ENCODE results near the gene RNF213. TPM values are rescaled to one million over a fixed set of nuclear protein-coding genes. Genes with fewer than 3 reads are reported as not detected.
A peak's percentile ranks its signal among the peaks of the same experiment; 100 is the strongest.

RNF213 gene
- total RNA-seq, 1 donor from 2014 or later = 59.8 TPM

DNA sequence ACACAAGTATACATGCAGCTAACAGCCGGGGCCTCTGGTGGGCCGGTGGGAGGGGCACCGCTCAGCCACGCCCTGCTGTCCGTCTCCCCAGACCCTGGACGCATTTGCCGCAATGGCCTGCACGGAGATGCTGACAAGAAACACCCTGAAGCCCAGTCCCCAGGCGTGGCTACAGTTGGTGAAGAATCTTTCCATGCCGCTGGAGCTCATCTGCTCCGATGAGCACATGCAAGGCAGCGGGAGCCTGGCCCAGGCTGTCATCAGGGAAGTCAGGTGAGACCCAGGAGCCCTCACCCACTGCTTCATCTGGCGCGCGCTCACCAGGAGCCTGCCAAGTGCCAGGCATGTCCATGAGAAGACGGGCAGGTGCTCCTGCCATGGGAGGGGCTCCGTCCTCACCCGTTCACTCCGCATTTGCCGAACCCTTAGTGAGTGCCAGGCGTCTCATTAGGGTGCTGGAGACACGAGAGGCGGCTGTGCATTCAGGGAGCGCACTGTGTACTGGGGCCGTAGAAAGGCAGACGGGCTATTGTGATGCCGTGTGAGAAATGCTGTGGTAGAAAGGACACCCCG is 103.0 kb downstream of the RNF213 start:
- ATAC-seq (no peak), DNase-seq (ENCODE audit: low spot score) (no peak)

DNA sequence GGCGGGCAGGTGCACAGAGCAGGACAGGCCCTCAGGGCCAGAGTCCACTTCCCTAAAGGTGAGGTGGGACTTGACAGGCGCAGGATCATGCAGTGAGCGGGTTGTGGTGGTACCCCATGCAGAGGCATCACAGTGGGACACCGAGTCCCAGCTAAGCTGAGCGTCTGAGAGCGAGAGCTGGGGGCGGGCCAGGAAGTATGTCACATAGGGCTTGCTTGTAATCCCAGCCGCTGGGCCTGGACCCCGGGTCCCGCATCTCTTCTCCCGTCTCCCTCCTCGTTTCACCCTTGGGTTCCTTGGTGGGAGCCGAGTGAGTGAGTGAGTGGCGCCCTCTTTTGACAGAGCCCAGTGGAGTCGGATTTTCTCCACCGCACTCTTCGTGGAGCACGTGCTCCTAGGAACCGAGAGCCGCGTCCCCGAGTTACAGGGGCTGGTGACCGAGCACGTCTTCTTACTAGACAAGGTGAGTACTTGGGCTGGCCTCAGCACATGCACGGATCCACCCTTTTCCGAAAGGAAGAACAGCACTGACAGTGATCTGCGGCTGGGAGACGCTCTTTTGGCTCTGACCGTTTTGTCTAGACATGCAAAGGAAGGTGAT is 103.5 kb downstream of the RNF213 start:
- no peak for DNase-seq (ENCODE audit: low spot score)

DNA sequence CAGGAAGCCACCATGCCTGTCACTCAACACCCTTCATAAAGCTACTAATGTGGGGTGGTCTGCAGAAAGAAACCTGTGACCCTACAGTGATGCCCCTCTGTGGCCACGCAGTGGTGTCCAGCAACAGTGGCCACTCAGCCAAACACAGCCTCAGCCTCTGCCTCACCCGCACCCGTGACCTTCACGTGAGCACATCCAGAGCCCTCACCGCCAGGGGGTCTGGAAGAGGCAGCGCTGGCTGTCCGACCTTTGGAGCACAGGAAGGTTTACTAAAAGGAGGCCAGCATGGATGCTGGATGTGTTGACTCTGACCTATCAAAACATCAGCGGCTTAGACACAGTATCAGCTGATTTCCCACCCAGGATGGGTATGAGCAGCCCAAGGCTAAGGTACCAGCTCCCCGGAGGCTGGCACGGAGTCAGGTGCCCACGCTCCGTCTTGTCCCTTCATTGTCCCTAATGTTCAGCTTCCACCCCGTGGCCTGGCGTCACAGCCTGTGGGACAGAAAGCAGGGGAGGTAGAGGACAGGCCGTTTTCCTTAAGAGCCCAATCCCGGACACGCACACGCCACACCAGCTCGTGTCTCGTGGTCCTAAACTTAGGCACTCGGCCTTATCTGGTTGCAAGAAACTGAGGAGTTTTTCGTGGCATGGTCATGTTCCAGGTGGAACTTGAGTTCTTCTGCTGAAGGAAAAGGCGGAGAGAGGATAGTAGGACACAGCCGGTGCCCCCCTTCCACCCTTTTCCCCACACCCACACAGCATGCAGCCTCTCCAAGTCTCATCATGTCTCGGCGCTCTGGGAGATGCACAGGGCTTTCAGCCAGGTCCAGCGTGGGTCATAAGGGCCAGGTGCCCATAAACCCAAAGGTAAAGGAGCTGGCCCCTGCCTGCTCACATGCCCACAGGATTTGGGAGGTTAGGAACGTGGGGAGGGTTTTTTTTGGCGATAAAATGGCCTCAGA is 104.6 kb downstream of the RNF213 start:
- DNase-seq (ENCODE audit: low spot score) (no peak), ATAC-seq (no peak)

More for the DNA sequence above, 103.5 kb downstream of the RNF213 start:
- ATAC-seq = peak; percentile 21

DNA sequence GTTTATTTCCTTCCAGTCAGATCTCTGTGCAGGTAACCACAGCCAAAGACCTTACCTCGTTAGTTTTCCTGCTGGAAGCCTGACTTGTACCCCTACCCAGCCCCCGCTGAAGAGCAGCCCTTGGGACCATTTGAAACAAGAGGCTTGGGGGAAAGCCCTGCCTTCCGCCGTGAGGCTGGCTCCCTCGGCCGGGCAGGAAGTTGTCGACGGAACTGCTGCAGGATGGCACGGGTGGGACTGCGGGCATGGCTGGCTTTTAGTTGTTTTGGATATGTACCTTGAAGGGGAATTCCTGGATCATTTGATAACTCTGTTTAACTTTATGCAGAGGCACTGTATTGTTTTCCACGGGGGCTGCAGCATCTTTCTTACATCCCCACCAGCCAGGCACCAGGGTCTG is 105.3 kb downstream of the RNF213 start:
- ATAC-seq (no peak), DNase-seq (ENCODE audit: low spot score) (no peak)

DNA sequence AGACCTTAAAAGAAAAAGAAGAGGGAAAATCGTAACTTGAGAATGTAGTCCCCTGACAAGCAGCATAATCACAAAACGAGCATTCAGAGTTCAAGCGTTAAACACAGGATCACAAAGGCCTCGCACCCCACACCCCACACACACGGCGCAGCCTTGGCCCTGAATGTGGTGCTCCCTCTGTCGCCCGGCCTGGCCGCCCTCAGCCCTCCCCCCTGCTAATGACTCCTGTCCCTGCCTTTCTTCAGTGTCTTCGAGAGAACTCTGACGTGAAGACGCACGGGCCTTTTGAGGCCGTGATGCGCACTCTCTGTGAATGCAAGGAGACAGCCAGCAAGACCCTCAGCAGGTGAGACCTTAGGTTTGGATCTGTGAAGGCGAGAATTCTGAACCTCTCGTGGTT is 106.9 kb downstream of the RNF213 start:
- ATAC-seq = no peak

DNA sequence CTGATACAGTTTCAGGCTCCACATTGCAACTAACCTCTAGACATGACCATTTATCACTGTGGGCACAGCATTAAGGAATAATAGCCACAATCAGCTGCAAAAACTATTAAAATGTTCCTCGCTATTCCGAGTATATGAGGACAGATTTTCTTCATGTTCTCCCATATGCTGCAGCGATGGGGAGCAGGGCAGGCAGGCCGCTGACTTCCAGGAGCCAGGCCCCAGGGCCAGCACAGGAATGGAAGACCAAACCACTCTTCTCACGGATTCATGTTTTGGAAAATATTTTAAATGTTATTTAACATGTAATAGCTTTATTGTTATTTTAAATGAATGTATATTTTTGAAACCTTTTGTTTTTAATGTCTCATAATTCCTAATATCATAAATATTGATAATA is 110.5 kb downstream of the RNF213 start:
- no peak for ATAC-seq
- DNase-seq (ENCODE audit: low spot score) = no peak

More for the DNA sequence above, 106.9 kb downstream of the RNF213 start:
- no peak for DNase-seq (ENCODE audit: low spot score)

DNA sequence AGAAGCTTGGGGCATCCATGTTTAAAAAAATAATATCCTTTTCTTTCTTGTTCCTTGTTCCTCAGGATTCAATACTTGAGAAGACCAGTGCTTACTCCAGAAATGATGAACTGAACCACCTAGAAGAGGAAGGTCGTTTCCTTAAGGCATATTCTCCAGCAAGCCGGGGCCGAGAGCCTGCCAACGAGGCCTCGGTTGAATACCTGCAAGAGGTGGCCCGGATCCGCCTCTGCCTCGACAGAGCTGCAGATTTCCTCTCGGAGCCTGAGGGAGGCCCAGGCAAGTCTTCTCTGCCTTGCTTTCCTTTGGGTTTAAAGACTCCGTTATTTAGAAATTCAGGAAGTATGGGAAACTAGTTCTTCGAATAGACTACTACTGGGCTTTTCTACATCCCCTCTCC is 111.8 kb downstream of the RNF213 start:
- no peak for DNase-seq (ENCODE audit: low spot score)

DNA sequence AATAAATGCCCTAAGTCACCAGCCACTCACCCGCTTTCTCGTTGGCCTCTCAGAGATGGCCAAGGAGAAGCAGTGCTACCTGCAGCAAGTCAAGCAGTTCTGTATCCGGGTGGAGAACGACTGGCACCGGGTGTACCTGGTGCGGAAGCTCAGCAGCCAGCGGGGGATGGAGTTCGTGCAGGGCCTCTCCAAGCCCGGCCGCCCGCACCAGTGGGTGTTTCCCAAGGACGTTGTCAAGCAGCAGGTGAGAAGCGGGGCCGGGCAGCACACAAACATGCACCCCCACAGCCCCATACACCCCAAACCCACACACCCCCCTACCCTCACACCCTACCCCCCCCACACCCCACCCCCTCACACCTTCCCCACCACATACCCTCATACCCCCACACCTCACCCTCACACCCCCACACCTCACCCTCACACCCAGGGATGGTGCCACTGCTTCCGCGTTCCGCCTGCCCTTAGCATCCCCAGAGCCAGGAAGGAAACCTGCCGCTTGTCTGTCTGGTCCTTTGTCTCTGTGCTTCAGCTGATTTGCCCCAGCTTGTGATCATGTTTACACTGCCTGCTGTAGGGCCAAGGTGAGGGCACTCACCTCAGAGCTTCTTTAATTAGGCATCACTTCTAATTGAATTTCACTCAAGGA is 112.4 kb downstream of the RNF213 start:
- DNase-seq (ENCODE audit: low spot score) (no peak), ATAC-seq (no peak)

More for the DNA sequence above, 111.8 kb downstream of the RNF213 start:
- no peak for ATAC-seq

DNA sequence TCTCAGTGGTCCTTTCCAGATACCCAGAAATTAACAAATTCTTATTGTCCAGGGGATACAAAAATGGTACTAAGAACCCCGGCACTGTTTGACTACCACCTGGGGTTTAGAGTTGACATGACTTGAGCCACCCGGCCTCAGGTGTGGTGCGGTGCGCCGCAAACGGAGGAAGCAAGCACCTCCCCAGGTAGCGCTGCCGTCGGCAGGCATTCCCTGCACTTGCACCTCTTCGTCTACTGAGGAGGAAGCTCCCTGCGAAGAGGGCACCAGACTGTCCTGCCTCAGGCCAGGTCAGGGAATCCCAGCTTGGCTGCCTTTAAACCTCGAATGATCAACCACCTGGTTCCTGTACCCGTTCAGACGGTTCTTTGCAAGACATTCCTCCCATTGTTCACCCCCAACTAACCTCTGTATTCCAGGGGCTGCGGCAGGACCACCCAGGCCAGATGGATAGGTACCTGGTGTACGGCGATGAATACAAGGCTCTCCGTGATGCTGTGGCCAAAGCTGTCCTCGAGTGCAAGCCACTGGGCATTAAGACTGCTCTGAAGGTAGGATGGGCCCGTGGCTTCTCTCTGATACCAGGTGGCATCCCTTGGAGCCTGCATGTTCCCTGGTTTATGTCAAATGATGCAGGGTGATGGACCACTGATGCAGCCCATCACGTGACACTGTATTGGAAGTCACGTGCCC is 113.5 kb downstream of the RNF213 start:
- no peak for ATAC-seq
- DNase-seq (ENCODE audit: low spot score) = no peak

DNA sequence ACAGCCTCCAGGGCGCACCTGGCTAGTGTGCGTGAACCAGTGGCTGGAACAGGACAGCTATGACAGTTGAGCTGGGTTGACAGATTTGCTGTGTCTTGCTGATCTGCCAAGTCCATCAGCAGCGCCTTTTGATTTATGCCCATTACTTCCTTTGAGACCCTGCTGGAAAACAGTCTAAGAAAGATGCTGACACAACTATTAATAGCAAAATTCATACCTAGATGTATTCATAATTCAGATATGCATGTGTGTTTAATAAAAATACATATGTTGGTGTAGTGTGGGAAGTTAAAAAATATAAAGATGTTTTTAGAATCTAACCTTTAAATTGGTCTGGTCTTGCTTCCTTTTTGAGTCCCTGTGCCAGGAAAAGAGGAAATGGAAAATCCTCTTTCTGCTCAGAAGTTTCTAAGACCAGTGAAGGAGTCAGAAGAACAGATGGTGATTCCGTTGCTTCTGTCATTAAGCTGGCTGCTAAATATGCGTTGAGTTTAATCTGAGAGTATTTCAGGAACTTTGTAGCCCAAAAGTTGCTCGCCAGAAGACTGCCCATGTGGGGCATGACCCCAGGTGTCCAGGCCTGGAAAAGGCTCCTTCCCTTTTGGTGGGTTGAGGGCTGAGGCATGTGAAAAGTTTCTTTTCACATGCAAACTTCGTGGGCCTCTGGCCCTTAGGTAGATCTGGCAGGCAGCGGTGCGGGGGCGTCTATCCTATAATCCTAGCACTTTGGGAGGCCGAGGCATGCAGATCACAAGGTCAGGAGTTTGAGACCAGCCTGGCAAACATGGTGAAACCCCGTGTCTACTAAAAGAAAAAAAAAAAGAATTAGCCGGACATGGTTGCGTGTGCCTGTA is 114.3 kb downstream of the RNF213 start:
- ATAC-seq = no peak
- no peak for DNase-seq (ENCODE audit: low spot score)

DNA sequence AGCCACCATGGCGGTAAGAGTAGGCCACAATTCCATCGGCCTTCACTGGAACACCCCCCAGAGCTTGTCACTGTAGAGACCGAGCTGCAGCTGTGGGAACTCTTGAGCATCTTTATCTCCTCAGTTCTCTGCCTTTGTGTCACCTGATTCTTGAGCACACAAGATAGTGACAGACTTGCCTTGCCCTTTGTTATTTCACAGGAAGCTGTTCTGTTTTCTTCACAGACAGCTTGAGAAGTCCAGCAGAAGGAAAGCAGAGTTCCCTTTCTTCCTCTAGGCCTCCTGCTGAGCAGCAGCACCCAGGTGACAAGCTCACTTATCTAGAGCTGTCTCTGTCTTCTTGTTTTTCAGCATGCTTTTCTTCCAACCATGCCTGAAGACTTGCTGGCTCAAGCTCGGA is 115.9 kb downstream of the RNF213 start:
- ATAC-seq (no peak), DNase-seq (ENCODE audit: low spot score) (no peak)

DNA sequence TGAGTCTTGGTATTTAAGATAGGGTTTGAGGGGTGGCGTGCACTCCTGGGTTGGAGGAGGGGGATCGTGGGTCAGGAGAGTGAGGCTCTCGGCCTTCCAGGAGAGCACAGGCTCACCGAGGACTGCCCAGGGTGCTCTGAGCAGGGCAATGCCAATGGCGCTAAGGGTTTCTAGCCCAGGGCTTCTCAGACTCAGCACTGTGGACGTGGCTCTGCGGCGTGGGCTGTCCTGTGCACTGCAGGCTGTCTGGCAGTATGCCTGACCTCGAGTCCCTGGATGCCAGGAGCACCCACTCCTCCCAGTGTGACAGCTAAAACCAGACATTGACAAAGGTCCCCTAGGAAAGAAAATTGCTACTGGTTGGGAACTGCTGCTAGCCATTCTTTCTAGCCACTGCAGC is 117.1 kb downstream of the RNF213 start:
- no peak for ATAC-seq
- no peak for DNase-seq (ENCODE audit: low spot score)

DNA sequence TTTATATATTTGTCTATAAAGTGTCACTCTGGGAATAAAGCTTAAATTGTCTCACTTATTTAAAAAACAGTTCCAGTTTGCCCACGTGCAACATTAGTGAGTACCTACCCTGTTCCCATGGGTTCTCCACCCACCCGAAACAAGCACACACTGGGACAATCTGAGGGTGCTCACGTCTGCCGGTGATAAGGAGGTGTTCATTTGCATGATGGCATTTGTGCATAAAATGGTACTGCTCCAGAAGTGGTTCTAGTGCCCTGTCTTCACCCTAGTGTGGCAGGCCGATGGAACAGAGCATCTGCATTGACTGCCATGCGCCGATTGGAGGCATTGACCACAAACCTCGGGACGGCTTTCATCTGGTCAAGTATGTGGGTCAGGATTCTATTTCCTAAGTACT is 118.7 kb downstream of the RNF213 start:
- no peak for DNase-seq (ENCODE audit: low spot score)
- ATAC-seq = no peak

DNA sequence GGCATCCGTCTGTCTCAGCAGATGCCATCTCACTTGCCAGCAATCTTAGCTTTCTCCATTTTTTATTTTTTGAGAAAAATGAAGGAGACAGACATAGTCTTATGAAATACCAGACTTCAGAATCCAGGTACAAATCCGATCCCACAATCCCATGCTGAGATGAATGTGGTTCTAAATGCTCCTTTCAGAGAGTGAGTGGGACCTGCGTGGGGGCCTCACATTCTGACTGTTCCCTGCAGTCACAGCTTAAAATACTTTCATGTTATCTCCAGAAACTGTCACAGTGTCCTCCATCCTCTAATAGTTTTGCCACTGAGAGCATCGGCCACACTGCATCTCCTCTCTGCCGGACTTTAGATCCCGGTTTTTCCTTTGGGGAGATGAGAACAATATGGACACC is 119.4 kb downstream of the RNF213 start:
- no peak for ATAC-seq

DNA sequence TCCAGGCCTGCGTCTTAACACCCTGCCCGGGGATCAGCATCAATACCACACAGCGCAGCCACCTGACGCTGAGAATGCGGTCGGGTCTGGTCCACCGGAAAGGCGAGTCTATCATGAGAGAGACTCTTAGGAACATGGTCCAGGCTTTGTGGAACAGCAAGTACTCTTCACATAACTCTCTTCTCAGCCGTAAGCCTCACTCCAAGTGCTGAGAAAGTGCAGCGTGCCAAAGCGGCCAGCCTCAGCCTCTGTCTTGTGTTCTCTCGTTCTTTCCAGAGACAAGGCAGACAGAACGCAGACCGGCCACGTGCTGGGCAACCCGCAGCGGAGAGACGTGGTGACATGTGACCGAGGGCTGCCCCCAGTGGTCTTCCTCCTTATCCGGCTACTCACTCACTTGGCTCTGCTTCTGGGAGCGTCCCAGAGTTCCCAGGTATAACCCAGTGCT is 119.9 kb downstream of the RNF213 start:
- no peak for ATAC-seq
- DNase-seq (ENCODE audit: low spot score) = no peak

More for the DNA sequence above, 119.4 kb downstream of the RNF213 start:
- DNase-seq (ENCODE audit: low spot score) = no peak

DNA sequence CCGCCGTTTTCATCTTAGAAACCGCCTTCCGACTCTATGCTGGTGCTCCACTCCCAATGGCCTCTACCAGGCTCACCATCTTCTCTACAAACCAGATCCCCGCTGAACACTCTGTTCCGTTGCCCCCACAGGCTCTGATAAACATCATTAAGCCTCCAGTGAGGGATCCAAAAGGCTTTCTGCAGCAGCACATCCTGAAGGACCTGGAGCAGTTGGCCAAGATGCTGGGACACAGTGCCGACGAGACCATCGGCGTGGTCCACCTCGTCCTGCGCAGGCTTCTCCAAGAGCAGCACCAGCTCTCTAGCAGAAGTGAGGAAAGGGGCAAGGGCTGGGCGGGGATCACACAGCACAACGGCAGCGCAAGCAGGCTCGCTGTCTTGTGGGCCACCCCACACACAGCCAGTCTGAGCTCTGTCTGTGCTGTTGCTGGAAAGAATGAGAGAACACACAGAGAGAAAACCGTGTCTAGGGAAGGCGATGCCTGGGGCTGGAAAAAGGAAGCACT is 120.8 kb downstream of the RNF213 start:
- DNase-seq (ENCODE audit: low spot score) = no peak
- no peak for ATAC-seq

DNA sequence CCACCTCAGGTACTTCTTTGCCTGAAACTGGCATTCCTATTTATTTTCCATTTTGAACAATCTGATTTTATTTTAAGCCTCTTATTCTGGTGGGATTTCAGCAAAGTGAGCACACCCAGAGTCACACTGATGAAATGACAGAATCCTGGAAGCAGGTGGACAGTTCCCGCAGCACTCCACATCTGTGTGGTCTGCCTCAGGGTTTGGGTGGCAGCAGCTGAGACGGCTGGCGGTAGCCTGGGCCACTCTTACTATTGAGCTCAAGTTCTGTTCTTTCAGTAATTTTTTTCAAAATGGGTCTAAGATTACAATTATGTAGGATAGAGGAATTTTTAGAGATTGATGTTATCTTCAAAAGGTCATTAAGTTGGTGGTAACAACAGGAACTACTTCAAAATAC is 121.8 kb downstream of the RNF213 start:
- no peak for DNase-seq (ENCODE audit: low spot score)
- ATAC-seq = no peak

DNA sequence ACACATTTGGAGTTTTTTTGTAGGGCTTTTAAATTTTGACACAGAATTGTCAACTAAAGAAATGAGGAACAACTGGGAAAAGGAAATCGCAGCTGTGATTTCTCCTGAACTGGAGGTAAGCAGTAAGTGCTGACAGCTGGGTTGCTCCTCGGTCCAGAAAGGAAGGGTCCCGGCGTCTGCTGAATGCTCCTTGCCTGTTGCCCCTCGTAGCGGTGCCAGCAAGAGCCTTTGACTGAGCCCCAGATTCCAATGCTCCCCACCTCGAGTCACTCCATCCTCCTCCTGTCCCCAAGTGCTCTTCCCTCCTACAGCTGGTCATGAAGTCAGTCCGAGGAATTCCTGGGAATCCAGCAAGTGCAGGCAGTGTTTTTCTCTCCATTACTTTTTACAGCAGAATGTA is 122.3 kb downstream of the RNF213 start:
- ATAC-seq (no peak), DNase-seq (ENCODE audit: low spot score) (no peak)
